DOHH2 (cell line): ENCODE measurements around the gene AP1G2.

Source experiments
- CTCF ChIP-seq: fragments of 200-600 bp; sonication (generic); IDR thresholded peaks from one replicate; pipeline ENCODE4 v1.5.1; 2014; ENCODE audit warnings: antibody characterized with exemption, mild to moderate bottlenecking, low read depth, low read length; ENCODE audit not compliant: poor library complexity, severe bottlenecking
- EZH2phosphoT487 ChIP-seq: fragments of 200-600 bp; sonication (generic); IDR thresholded peaks from 2 replicates; pipeline ENCODE4 v1.6.1; 2017; ENCODE audit warnings: borderline replicate concordance, mild to moderate bottlenecking, antibody characterized with exemption, low read length, moderate library complexity, mixed read lengths

- TF ChIP-seq CTCF (no peak), EZH2phosphoT487 (no peak)
These were observed 40.9 kb upstream of the AP1G2 start for GRCh38 chr14:23608454-23608853.
